Measurements from ENCODE around the gene GPA33.

GPA33 gene, protein sequence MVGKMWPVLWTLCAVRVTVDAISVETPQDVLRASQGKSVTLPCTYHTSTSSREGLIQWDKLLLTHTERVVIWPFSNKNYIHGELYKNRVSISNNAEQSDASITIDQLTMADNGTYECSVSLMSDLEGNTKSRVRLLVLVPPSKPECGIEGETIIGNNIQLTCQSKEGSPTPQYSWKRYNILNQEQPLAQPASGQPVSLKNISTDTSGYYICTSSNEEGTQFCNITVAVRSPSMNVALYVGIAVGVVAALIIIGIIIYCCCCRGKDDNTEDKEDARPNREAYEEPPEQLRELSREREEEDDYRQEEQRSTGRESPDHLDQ
- 9.0 to 24.0 reads per million in 2 donors for total RNA-seq

DNA sequence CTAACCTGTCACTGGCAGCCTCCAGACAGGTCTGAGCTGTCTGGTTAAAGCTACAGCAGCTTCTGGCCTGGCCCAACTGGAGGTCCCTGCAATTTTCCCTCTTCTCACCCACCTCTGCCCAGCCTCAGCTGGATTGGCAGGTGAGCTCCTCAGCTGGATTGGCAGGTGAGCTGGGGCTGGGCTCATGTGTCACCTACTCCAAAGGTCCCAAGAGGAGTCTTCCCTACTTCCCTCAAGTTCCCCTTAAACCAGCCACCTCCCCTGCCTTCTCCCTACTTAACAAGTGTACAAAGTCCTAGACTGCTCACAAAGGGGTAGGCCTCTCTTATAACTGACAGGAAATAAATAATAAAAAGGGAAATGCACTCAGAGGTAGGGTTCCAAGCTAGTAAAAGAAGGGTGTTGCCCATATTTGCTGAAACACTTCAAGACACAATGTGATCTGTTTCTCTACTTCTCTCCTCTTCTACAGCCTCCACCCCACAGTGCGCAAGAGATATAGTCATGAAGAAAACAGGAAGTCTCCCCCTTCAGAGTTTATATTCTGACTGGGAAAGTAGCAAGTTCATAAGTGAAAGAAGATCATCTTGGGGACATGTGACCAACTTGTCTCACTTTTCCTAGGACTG, at the start of gene GPA33:
TSS of gene GPA33 (minus strand) at position 64 of the 629 bp plus-strand sequence. CDS start 90 bp downstream, outside the sequence.
- peak in 2 of 5 experiments; percentile 21 to 53 for DNase-seq

DNA sequence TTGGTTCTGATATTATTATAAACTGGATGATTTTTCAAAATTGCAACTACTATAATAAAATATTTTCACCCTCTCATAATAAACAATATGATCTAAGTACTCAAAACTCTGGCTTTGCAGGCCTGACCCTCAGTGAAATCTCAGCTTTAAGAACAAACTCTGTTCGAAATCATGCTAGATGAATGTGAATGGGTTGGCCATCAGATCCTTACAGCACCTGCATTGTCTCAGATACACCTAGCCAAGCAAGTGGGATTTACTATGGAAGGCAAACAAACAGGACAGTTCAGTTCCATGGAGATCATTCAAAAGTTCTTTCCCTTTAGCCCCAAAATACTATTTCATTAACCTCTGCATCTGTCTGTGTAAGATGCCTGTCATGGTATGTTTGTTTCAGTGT, 48.5 kb upstream of the GPA33 start:
- no peak for DNase-seq

DNA sequence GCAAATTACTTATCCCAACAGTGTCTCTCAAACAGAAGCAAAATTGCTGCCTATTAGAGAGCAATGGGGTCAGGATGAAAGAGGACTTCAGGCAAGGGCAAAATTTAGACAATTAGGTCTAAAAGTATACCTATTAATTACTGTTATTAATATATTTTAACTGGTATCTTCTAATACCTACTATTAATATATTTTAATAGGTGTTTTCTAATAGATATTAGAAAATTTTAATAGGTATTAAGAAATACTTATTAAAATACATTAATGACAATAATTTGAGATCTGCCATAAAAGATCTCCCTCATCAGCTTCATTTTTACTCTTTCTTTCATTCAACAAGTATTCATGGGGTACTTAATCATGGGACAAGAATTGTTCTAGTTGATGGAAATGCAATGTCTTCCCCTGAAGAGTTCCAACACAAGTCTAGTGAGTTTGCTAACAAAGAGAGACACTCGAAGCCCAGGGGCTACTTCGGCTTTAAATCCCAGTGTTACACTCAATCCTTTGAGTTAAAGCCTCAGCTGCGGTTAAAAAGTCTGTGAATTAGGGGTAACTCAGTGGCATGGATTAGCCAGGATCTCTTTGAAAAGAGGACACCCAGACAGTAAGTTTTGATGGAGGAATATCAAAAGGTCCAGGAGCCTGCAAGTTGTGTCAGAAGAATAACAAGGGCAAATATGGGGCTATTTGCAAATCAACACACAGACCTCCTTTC, 47.8 kb upstream of the GPA33 start:
- no peak for DNase-seq

DNA sequence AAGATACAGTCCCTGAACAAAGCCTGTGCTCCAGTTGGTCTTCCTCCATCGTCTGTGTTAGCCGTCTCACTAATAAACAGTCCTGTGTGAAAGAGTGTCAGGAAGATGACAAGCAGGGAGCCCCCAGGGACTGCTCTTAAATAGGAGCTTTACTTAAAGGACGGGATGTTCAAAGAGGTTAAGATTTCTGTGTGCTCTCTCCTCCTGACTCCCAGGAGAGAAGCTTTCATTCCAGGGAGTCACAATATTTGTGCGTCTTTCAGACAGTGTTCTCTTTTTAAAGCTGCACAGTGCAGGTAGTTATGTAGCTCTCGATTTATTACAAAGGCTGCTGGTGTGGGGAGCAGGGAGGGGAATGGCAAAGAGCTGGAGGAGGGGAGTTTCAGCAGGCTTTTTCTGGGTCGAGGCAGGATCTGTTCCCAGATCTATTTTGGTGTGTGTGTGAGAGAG, 47.2 kb upstream of the GPA33 start:
- no peak for DNase-seq

DNA sequence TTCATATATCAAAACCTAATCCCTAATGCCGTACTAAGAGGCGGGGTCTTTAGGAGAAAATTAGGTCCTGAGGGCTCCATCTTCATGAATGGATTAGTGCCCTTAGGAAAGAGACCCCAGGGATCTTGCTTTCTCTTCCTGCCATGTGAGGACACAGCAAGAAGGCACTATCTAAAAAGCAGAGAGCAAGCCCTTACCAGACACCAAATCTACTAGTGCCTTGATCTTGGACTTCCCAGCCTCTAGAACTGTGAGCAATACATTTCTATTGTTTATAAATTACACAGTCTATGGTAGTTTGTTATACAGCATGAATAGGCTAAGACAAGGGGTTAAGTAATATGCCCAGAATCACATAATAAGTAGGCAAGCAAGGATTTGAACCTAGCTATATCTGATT, 46.6 kb upstream of the GPA33 start:
- DNase-seq = no peak

DNA sequence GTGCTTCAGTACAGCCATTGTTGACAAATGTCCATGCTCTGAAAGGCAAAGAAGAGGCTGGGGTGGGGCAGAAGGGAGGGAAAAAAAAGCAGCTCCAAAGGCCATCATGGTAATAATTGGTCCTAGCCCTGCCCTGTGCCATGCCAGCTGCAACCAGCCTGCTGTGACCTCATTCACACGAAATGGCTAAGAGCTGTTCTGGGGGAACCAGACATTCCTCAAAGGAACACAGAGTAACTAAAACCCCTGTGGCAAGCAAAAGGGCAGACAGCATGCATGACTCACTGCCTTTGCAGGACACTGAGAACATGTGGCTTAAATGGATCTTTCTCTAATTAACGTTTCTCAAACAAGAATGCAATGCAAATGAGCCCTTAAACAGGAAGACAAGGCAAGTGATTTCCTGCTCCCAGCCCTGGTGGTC, 46.0 kb upstream of the GPA33 start:
- DNase-seq = no peak

DNA sequence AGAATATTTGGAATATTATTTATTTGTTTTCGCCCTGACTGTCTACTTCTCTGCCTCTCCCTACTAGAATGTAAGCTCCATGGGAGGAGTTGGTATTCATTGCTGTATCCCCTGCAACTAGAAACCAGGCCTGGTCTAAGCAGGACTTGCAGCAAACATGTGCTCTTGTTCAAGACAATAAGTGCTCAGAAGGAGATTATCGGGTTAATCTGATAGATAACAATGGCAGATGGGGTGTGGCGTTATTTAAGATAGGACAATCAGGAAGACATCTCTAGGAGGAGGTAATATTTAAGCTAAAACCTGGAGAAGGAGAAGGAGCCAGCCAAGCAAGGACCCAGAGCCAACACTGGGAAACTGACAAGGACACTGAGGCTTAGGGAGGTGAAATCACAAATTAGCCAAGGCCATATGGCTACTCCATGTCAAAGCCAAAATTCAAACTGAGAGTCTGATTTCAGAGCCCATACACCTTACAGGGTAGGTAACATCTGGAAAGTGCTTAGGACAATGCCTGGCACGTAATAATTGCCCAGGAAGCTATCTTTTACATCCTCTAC, 45.2 kb upstream of the GPA33 start:
- no peak for DNase-seq

DNA sequence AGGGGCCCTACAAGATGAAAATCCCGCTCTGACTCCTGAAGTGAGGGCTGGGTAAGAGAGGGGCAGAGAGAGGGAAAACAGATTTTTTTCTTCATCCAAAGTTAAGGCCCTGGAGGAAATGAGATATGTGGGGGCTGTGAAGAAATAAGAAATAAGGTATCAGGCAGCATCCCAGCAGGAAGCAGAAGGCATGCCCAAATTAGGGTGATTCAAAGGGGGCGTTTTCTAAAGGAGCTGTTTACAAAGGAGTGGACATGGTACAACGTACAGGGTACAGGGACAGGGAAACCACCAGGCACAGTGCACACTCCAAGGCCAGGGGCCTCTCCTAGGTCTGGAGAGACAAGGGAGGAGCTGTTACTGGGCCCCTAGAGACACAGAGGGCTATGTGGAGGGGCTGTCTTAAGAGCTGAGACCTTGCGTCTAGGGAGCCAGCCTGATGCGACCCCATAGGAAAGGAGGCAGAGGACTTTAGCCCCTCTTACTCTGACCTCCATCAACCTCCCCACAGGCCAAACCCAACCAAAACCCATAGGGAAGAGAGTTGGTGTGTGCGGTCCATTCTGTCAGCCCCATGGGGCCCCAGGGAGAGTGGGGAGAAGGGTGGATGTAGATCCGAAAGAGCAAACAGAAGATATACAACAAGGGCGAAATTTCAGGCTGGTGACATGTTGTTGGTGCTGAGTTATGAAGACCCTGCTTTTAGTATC, 42.3 kb upstream of the GPA33 start:
- DNase-seq = no peak

DNA sequence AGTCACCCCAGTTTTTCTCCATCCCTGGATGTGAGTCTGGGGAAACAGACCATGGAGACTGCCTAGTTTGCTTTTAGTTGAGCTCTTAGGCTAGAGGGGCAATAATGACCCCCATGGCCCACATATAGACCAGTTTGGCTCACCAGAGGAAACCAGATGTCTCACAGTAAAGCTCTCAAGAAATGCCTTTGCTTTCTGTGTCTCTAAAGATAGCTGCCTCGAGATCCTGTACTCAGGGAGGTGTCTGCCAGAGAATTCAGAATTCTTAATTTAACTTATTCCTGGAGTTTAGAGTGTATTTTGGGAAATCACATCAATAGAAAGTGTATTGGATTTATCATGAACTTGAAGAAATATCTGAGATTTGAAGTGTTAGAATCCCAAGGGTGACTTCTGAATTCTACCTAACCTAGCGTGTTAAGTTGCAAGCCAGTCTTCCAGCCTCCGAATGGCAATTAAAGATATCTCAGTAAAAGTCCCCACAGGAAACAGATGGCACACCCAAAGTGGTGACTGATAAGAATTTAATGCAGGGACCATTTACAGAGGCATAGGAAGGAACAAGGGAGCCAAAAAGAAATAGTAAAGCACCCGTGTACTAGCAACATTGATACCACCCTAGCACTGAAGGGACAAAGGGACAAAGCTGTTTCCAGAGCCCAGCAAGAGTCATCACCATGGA, 40.8 kb upstream of the GPA33 start:
- DNase-seq = no peak

DNA sequence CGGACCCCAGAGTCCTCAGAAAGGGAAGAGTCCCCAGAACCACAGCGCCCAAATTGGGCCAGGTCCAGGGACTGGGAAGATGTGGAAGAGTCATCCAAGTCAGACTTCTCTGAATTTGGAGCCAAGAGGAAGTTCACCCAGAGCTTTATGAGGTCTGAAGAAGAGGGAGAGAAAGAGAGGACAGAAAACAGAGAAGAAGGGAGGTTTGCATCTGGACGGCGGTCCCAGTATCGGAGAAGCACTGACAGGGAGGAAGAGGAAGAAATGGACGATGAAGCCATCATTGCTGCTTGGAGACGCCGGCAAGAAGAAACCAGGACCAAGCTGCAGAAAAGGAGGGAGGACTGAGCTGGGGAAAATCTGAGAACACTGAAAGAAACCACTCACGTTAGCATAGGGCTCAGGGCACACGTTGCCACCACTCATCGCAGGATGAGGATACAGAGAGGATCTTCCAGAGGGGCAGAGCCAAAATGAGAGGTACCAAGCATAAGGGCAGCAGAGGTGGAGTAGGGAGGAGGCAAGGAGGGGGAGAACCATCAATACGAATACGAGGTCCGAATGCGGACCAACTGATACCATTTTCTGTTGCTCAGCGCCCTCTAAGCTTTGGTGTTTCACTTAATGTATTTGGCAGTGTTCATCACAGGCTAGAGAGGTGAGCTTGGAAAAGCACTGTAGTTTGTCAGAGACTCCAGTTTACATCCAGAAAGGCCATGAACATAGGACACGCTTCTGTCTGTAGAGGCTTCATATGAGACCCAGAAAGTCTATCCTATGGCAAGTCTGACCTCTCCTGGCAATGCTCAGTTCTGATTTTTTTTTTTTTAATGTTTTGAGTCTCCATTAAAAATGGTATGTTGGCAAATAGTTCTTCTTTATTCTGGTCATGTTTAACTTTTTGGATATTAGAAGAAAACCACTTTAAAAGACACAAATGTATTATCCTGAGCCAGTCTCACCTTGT, 38.4 kb upstream of the GPA33 start:
- DNase-seq = no peak

DNA sequence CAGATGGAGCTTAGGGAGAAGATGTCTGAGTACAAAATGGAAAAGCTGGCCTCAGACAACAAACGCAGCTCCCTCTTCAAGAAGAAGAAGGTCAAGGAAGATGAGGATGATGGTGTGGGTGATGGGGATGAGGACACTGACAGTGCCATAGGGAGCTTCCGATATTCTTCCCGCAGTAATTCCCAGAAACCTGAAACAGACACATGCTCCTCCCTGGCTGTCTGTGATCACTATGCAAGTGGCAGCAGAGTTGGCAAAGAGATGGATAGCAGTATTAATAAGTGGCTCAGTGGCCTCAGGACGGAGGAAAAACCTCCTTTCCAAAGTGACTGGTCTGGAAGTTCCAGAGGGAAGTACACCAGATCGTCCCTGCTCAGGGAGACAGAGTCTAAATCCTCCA, 37.5 kb upstream of the GPA33 start:
- no peak for DNase-seq

DNA sequence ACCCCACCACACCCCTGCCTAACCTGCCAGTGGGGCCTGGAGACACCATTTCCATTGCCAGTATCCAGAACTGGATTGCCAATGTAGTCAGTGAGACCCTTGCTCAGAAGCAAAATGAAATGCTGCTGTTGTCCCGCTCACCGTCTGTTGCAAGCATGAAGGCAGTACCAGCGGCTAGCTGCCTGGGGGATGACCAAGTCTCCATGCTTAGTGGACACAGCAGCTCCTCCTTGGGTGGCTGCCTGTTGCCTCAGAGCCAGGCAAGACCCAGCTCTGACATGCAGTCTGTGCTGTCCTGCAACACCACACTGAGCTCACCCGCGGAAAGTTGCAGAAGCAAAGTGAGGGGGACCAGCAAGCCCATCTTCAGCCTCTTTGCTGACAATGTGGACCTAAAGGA, 37.1 kb upstream of the GPA33 start:
- no peak for DNase-seq

DNA sequence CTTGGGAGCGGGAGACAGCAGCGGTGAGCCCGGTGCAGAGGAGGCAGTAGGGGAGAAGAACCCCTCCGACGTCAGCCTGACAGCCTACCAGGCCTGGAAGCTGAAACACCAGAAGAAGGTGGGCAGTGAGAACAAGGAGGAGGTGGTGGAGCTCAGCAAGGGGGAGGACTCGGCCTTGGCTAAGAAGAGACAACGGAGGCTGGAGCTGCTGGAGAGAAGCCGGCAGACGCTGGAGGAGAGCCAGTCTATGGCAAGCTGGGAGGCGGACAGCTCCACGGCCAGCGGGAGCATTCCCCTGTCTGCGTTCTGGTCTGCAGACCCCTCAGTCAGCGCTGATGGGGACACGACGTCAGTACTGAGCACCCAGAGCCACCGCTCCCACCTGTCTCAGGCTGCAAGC, 36.6 kb upstream of the GPA33 start:
- DNase-seq = no peak

DNA sequence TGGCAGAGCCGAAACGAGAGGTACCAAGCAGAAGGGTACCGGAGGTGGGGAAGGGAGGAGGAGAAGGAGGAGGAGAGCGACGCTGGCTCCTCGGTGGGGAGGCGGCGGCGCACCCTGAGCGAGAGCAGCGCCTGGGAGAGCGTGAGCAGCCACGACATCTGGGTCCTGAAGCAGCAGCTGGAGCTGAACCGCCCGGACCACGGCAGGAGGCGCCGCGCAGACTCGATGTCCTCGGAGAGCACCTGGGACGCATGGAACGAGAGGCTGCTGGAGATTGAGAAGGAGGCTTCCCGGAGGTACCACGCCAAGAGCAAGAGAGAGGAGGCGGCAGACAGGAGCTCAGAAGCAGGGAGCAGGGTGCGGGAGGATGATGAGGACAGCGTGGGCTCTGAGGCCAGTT, 36.1 kb upstream of the GPA33 start:
- no peak for DNase-seq

DNA sequence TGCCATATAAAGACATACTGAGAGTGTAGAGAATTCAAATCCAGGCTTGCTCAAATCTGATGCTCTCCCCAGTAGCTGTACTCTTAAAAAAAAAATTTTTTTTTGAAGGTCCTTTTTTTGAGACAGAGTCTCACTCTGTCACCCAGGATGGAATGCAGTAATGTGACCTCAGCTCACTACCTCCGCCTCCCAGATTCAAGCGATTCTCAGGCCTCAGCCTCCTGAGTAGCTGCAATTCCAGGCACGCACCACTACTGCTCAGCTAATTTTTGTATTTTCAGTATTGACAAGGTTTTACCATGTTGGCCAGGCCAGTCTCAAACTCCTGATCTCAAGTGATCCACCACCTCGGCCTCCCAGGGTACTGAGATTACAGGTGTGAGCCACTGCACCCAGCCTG, 32.4 kb upstream of the GPA33 start:
- no peak for DNase-seq

DNA sequence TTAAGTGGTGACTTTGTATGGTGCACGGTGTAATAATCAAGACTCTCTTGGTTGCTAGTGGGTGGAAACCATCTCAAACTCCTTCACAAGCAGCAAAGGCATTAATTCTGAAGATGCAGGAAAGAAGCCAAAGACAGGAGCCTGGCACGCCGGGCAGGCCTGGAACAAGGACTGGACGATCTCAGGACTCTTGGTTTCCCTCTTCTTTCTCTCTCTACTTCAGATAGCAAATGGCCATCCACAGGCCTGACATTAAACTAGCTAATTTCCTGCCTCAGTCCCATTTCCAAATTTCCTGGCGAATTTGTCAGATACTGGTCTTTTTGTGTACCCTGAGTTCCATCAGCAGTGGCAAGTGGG, 31.9 kb upstream of the GPA33 start:
- no peak for DNase-seq

DNA sequence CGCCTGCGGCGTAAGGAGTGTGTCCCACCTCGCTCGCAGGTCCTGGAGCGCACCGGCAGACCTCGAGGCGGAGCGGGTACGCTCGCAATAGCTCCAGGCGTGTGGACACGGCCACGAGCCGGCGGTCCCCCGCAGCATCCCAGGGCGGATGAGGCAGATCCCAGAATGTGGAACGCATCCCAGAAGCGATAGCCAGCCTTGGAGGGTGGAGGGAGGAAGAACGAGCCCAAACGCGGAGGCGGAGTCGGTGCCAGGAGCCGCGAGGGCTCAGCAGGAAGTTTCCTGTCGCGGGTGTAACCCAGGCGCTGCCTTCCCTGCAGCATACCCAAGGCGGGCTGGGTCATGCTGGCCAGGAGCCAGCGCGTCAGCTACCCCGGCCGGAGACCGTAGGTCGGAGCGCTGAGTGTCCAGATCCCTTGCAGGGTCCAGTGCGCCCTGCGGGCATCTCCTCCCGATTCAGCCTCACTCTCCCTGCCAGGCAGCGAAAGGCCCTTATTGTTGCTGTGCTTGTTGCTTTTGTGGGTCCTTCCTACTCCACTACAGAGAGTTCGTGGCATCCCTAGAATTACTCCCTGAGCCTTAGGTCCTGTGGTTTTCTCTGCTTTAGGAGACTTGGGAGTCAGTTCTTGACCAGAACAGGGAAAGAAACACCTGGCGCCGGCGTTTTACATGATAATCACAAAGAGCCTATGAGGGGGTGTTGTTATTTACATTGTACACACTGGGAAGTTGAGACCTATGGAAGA, 31.4 kb upstream of the GPA33 start:
- peak in 1 of 5 experiments; percentile 24 for DNase-seq

DNA sequence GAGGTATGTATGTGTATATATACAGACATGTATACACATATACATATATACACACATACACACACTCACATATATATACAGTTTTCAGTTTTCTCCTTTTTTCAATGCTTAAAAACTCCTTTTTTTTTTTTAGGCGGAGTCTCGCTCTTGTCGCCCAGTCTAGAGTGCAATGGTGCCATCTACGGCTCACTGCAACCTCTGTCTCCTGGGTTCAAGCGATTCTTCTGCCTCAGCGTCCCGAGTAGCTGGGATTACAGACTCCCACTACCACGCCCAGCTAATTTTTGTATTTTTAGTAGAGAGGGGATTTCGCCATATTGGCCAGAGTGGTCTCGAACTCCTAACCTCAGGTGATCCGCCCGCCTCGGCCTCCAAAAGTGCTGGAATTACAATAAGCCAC, 30.7 kb upstream of the GPA33 start:
- DNase-seq = peak in 1 of 5 experiments; percentile 8

DNA sequence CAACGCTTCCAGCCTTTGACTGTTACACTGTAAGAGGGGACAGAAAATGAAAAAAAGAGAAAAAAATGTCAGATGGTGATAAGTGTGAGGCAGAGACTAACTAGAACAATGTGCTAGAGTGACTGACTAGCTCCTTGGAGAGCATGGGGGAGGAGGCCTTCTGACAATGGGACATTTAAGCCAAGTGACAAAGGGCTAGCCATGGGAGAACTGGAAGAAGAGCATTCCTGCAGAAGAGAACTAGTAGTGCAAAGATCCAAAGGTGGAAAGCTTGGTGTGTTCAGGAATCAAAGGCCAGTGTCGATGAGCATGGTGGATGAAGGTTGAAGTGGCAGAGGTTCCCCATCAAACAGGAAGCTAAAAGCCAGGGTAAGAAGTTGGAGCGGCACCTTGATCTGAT, 29.5 kb upstream of the GPA33 start:
- no peak for DNase-seq

DNA sequence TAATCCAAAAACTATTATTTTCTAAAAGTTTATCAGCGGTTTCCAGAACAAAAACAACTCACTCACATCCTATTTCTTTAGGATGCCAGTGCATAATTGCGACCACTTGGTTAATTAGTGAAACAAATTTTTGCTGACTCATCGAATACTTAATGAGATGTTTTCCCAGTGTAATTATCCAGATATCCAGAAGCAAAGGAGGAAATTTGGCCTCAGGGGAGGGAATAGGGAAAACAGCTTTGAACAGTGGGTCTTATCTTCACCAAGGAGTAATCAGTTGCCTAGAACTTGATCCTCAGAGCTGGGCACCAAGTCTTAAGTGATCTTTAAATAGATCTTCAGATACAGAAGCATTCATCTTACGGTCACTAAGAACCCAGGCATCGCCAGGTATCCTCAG, 28.0 kb upstream of the GPA33 start:
- DNase-seq = no peak

All from T-helper 2 cell (primary cell).